HG03175 (cell line): Measurements from ENCODE around the gene BCAT1.
"Not testable (repeated sequence)": the region's sequence is repeated elsewhere in the genome, so short reads cannot be mapped to it uniquely, and the experiment has no call there.

ENCODE experiments used
- ATAC-seq: cut with Tn5 transposase; IDR thresholded peaks from one replicate; pipeline ENCODE4 v1.9.1; 2021; ENCODE audit warnings: mild to moderate bottlenecking, moderate library complexity; ENCODE audit not compliant: unreplicated experiment

The BCAT1 gene

DNA sequence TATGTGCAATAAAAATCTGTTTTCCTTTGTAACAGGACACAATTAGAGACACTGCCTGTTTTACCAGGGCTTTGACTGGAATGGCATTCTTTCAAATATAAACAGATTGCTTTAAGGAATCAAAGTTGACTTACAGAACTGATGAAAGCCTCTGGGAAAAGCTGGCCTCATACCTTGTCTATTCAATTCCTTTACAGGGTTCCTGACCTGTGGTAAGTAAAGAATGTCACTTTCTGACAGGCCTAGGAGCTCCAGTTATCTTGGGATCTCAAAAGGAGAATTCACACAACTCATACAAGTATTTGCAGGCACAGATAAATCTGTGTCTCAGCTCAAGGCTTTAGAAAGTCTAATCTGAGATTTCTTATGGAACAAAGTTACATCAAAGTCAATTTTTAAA is 88.4 kb downstream of the BCAT1 start:
- ATAC-seq = no peak

DNA sequence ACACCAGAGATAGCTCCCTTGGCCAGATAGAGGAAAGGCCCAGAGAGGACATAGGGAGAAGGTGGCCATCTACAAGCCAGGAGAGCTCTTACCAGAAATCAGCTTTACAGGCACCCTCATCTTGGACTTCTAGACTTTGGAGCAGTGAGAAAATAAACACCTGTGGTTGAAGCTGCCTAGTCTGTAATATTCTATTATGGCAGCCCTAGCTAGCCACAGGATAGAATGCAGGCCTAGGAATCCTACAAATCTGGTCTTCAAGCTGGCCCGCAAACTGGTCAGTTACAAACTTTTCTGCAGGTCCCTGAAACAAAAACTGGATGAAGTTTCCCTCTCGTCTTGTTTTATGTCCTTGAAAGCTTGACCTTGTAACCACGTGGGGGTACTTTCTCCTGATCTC is 92.4 kb downstream of the BCAT1 start:
- ATAC-seq = no peak

DNA sequence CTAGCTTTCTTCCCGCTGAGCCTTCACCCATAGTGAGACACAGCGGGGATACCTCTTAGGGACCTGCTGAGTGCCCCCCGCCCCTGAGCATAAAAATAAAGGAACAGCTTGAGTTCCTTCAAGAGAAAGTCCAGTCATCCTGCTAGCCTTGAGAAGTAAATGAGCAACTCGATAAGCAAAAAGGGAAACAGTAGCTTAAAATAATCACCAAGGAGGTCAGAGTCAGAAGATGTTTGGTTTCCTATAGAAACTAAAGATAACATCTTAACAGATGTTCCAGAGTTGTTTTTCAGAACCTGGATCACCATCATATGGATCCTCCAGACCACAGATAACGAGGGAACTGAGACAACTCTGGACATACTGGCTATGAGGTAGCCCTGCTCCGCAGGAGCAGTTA is 94.0 kb downstream of the BCAT1 start:
- no peak for ATAC-seq

DNA sequence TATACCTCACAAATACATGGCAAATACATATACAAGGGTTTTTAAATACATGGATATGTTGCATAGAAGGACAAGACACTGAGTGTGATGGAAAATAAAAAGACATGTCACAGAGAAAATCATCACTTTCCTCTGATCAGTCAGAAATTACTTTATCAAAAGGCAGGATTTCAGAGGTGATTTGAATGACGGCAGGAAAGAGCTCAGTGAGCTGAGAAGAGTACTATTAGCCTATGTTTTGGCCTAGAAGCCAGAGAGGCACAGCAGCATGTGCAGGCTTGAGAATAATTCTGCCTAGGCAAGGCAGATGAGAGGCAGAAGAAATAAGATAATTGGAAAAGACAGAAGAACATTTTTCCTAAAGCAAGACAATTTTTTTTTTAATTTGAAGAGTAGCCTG is 94.9 kb downstream of the BCAT1 start:
- no peak for ATAC-seq

GRCh38 chr12:24853588-24853987 is 95.3 kb downstream of the BCAT1 start:
- no peak for ATAC-seq

DNA sequence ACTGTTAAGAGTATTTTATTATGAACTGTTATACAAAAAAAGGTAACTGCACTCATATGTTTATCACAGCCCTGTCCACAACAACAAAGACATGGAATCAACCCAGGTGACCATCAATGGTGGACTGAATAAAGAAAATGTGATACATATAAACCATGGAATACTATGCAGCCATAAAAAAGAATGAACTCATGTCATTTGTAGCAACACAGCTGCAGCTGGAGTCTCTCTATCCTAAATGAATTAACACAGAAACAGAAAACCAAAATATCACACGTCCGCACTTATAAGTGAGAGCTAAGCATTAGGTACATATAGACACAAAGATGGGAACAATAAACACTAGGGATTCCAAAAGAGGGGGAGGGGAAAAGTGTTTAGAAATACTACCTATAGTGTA is 95.8 kb downstream of the BCAT1 start:
- no peak for ATAC-seq

DNA sequence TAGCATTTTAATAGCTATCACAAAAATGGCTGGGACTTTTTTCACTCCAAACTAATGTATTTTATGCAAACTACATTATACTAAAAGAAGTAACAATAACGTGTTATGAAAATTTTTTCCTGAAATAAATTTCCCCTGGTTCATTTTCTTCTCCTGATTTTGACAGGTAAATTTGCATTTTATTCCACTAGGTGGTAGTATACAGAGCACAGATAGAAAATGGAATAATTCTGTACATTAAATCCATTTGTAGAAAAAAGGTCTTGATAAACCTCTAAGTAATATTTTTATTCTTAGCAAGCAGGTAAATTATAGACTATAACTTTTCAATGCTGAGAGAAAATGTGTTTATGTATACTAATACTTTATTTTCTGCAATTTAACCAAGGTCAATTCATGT is 96.5 kb downstream of the BCAT1 start:
- no peak for ATAC-seq

- ATAC-seq = not testable (repeated sequence)
These were observed 97.0 kb downstream of the BCAT1 start for GRCh38 chr12:24851883-24852282.

- ATAC-seq = no peak
These were observed 97.6 kb downstream of the BCAT1 start for GRCh38 chr12:24851341-24851740.

GRCh38 chr12:24850496-24850895 is 98.4 kb downstream of the BCAT1 start:
- no peak for ATAC-seq

DNA sequence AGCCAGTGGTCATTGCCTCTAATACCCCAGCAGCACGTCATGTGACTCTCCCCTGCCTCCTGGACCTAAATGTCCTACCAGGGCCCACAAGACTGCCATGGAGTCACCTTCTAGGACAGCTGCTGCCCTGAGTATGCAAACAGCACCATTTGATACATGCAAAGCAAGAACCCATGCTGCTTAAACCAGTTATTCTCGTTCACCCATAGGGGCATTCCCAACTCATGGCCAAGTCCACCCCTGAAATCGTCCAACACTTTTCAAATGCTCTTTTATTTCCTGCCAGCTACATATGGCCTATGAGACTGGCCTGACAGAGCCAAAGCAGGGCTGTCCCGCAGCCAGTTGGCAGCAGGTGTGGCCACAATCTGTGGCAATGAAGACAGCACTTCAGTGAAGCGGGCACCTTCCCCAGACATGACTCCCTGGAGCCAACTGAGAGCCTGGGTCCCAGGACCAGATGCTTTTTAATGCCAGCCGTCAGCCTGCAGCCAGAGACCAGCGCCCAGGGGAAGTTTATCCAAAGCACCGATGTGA is 99.9 kb downstream of the BCAT1 start:
- ATAC-seq = no peak

- no peak for ATAC-seq
These were observed 102.2 kb downstream of the BCAT1 start for GRCh38 chr12:24846689-24847088.

DNA sequence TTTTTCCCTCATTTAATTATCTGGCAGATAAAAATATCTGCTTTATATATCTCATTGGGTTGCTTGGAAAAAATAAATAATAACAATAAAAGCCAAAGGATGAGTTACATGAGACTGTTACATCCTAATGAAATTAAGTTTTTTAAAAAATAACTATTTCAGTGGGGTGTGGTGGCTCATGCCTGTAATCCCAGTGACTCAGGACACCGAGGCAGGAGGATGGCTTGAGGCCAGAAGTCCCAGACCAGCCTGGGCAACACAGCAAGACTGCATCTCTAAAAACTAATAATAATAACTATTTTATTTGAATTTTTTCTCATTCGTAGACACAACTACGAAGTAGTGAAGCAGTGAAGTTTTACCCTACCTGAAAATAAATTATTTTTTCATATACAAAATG is 103.3 kb downstream of the BCAT1 start:
- no peak for ATAC-seq

DNA sequence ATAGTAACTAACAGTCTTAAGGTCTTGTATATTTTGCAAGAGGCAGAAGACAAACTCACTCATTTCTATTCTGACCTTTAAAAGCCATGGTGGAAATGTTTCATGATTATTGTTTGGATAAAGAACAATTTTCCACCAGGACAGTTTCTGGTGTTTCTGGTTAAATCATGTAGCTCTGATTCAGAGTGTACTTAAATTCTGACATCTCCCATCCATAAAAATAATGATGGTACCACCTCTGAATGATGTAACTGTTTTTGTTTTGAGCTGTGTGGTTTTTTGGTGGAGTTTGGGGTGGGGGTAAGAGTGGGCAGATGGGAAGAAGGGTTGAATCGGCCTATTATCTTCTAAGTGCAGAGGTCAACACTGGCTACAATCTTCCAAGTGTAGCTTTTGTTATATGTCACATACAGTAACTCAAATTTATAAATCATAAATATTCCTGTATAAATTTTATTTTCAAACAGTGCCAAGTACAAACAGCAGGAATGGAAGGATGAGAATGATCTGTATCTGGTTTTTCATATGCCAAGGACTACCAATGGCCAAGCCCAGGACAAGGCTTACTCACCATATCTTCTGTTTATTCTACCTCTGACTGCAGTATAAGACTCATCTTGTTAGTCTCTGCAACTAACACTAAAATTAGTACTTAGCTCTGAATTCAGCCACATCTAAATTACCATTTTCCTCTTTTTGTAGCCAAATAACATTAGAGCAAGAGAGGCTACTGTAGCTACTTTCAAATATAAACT is 108.7 kb downstream of the BCAT1 start:
- ATAC-seq = no peak

DNA sequence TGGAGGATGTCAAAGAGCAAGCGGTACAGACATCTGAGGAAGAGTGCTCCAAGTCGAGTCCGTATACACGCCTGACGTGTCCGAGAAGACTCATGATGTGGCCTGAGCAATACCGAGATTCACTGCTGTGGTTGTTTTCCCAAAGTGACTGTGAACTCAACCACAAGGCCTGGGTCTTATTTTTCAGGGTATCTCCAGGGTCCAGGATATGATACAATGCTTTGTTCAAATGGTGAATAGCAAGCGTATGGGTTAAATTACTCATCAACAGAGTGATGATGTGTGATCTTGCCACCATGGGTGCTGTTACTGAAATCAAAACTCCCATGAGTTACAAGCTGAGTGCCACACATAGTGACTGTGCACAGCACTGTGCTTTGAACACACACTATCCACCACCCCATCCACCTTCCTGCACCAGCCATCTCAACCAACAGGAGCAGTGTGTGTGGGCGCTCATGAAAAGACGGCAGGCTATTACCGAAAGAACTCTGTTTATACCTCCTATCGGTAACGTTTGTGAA is 109.6 kb downstream of the BCAT1 start:
- ATAC-seq = peak; percentile 86

- ATAC-seq = peak; percentile 57
These were observed 110.4 kb downstream of the BCAT1 start for GRCh38 chr12:24838531-24838950.

DNA sequence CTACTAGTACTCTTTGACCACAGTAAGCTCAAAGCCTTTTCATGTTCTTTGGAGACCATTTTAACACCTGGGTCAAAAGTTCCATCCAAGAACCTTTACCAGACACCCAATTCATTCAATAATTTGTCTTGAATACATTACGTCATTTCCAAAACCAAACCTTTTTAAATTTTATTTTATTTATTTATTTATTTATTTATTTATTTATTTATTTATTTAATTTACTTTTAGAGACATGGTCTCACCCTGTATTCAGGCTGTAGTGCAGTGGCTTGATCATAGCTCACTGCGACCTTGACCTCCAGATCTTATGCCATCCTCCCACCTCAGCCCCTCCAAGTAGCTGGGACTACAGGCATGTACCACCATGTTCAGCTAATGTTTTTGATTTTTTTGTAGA is 113.5 kb downstream of the BCAT1 start:
- ATAC-seq = no peak

- ATAC-seq = no peak
These were observed 115.4 kb downstream of the BCAT1 start for GRCh38 chr12:24833513-24833912.

DNA sequence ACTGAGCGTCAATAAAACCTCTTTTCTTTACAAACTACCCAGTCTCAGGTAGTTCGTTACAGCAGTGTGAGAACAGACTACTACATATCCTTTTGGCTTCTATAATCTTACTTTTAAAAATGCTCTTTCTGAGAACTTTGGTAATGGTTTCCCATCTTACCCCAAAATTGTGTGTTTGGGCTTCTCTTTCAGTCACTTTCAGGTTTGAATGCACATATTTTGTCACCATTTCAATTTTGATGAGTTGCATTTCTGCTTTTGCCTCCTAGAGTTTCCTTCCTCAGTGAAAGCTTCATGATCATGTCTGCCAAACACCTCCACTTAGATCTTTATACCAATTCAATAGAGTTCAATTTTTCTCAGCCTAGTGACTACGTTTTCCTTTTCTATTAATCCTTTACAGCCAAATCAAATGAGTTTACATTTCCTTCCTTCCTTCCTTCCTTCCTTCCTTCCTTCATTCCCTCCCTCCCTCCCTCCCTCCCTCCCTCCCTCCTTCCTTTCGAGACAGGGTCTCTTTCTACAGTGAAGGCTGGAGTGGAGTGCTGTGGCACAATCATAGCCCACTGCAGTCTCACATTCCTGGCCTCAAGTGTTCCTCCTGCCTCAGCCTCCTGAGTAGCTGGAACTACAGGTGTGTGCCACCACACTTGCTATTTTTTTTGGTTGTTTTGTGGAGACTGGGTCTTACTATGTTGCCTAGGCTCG is 124.9 kb downstream of the BCAT1 start:
- ATAC-seq = no peak

- peak; percentile 52 for ATAC-seq
These were observed 126.6 kb downstream of the BCAT1 start for GRCh38 chr12:24822121-24822899.

DNA sequence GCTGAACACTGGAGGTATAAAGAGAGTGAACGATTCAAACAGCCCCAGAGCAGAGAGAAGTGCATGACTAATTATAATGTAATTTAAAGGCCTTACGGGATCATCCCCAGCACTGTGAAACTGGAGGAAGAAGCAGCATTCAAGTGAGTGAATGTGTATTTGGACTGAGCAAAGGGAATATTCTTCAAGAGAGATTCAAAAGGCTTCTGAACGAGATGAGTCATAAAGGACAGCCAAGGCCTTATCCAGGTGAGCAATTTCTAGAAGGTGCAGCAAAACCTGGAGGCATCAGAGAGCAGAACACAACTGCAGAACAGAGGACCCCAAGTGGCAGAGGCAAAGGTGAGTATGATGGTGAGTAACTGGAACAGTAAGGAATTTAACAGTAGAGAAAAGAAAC is 127.2 kb downstream of the BCAT1 start:
- ATAC-seq = peak; percentile 46
